Measurements from ENCODE around the gene KIAA1217. TPM values are rescaled to one million over a fixed set of nuclear protein-coding genes. Genes with fewer than 3 reads are reported as not detected.

The KIAA1217 gene
- total and polyA plus RNA-seq, 9 of the 15 experiments (the other 6 are each of a cell fraction or from before 2014, with no cell fraction given): 0.04 TPM; not detected in 8

DNA sequence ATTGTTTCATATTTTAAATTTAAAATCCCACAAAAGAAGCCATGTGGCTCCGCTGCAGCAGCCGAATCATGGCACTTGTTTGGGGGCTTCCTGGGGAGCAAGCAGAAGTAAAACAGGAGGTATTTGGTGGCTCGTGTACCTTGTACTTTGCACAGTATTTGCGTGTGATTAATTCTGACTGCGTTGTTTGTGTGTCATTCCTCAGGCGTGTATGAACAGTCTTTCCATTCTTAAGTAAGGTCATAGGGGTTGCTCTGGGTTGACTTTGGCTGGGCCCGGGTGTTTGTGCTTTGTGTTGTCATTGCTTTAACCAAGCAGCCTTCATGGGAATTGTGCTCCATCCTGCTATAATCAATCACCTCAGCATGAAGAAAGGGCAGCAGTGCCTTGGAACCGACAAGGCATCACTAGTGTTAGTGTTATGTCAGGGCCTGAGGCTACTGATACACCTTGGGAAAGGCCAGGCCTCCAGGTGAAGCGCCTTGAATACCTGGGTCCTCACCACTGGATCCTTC lies 332.4 kb downstream of the KIAA1217 start:
- intact Hi-C loops (cut with micrococcal nuclease): no loop called here
- H3K9me1 ChIP-seq (ENCODE audit: control insufficient read depth, insufficient read depth, low read length): no peaks in the 10 kb centered on the region

More for the DNA sequence above, 332.4 kb downstream of the KIAA1217 start:
- Histone ChIP-seq H4K20me1 (replicated peaks; ENCODE audit: control insufficient read depth, insufficient read depth, low read length) (no peaks in the 10 kb centered on the region), H3K4me3 (no peak overlapping the region), H3K27me3 (ENCODE audit: control insufficient read depth in 2 of 2, insufficient read depth in 2 of 2, low read length in 2 of 2) (peaks cover 45 to 61% of the 10 kb centered on the region in 2 experiments), H2AFZ (ENCODE audit: low read depth, low read length) (no peak overlapping the region), H3K79me2 (ENCODE audit: control insufficient read depth, insufficient read depth, low read length) (no peaks in the 10 kb centered on the region), H3K4me2 (ENCODE audit: insufficient read depth, low read length) (no peak overlapping the region), H3K36me3 (ENCODE audit: control insufficient read depth, insufficient read depth, low read length) (no peaks in the 10 kb centered on the region), H3K27ac (ENCODE audit: extremely low read depth, low read depth, low read length) (no peak overlapping the region), H3K9ac (ENCODE audit: insufficient read depth in 1 of 2, low read depth in 2 of 2, low read length in 2 of 2) (no peak overlapping the region), H3K9me3 (replicated peaks; ENCODE audit: control insufficient read depth, insufficient read depth, low read depth, low read length) (no peaks in the 10 kb centered on the region), H3K4me1 (replicated peaks in 1 of 2; ENCODE audit: control insufficient read depth in 2 of 2, insufficient read depth in 2 of 2, low read length in 2 of 2) (no peaks in the 10 kb centered on the region)
- CTCF ChIA-PET (ENCODE audit: low intra/inter-chr PET ratio): no interaction called here
- no TSS peak for BruUV-seq (replicated peaks)
- 9% methylated on average over 9 of the region's 9 CpGs for WGBS (ENCODE audit: insufficient coverage, low coverage, missing lambda C conversion rate)
- DNase-seq (ENCODE audit: extremely low read depth in 1 of 4, low spot score in 3 of 4): no peak
- no peak for ATAC-seq
- TF ChIP-seq ZNF197 (CRISPR knock-in tag; IDR thresholded peaks at IDR 0.05; ENCODE audit: low read depth): no peak
- no peak for TF ChIP-seq SLC30A9 (CRISPR knock-in tag; IDR thresholded peaks at IDR 0.05)
- TF ChIP-seq U2AF1 (optimal IDR thresholded peaks at IDR 0.05; ENCODE audit: low read depth, low read length): no peak
- TF ChIP-seq ELF4 (CRISPR knock-in tag; IDR thresholded peaks at IDR 0.05): no peak
- no peak for TF ChIP-seq E2F4 (CRISPR knock-in tag; IDR thresholded peaks at IDR 0.05; ENCODE audit: low read depth)
- in situ Hi-C loops (cut with MboI): no loop called here
- POLR2A ChIA-PET: no interaction called here
- FAIRE-seq: no peak
